SK-N-SH (cell line): ENCODE results near the gene ELF4. TPM values are rescaled to one million over a fixed set of nuclear protein-coding genes. Genes with fewer than 3 reads are reported as not detected.

Experiments used
- CTCF ChIA-PET: fragments of 300-600, 350-600 bp; formaldehyde crosslinking; extraction: SDS; loops from one replicate; lab custom pipeline; 2021; lab: Yijun Ruan, JAX
- POLR2A ChIA-PET: fragments of 350-600 bp; sonication (Branson Sonifier 250); formaldehyde crosslinking; extraction: SDS; loops from one replicate; lab custom pipeline; 2020; ENCODE audit warnings: antibody characterized with exemption, inconsistent platforms; lab: Yijun Ruan, JAX
- DNase-seq: peaks from one replicate; pipeline ENCODE4 v3.0.0; 2012
- H2AFZ ChIP-seq: fragments of 200-600 bp; sonication (generic); 2 replicates; pipeline ENCODE4 v1.8.1; 2016; ENCODE audit warnings: antibody characterized with exemption, mild to moderate bottlenecking, low read depth
- H3F3A ChIP-seq: fragments of 200-600 bp; sonication (generic); replicated peaks from 2 replicates; pipeline ENCODE3; 2016; ENCODE audit warnings: antibody characterized with exemption, mild to moderate bottlenecking; ENCODE audit not compliant: insufficient read depth
- H3K27ac ChIP-seq, 2 experiments: fragments of 200-500 bp in 1 of 2; fragments of 200-600 bp in 1 of 2; sonication (Bioruptor generic) in 1 of 2; sonication (generic), shearing (Covaris generic) in 1 of 2; 2 replicates each; pipeline versions ENCODE4 v1.5.1 to v1.6.1; 2014 to 2016; ENCODE audit warnings: low read depth in 2 of 2, inconsistent platforms in 1 of 2, low read length in 1 of 2, mild to moderate bottlenecking in 1 of 2, mixed read lengths in 1 of 2
- H3K27me3 ChIP-seq: fragments of 200-600 bp; sonication (generic), shearing (Covaris generic); 2 replicates; pipeline ENCODE4 v1.6.1; 2016; ENCODE audit warnings: mixed run types; ENCODE audit not compliant: insufficient read depth
- H3K36me3 ChIP-seq, 2 experiments: fragments of 200-500 bp in 1 of 2; fragments of 200-600 bp in 1 of 2; sonication (Bioruptor generic) in 1 of 2; sonication (generic) in 1 of 2; replicated peaks in 1 of 2; 2 replicates each; pipeline versions ENCODE3 to v1.5.1; 2014 to 2016; ENCODE audit warnings: low read length in 1 of 2, mild to moderate bottlenecking in 1 of 2; ENCODE audit not compliant: insufficient read depth in 2 of 2, control insufficient read depth in 1 of 2
- H3K4me1 ChIP-seq, 2 experiments: fragments of 200-500 bp in 1 of 2; fragments of 200-600 bp in 1 of 2; sonication (Bioruptor generic) in 1 of 2; sonication (generic), shearing (Covaris generic) in 1 of 2; 2 replicates each; pipeline versions ENCODE4 v1.5.1 to v1.6.1; 2014 to 2016; ENCODE audit warnings: low read depth in 1 of 2, low read length in 1 of 2, mixed run types in 1 of 2; ENCODE audit not compliant: insufficient read depth in 2 of 2, control insufficient read depth in 1 of 2
- H3K4me2 ChIP-seq: fragments of 200-600 bp; sonication (generic), shearing (Covaris generic); 2 replicates; pipeline ENCODE4 v1.6.1; 2017; ENCODE audit warnings: mixed run types
- H3K4me3 ChIP-seq, 2 experiments: fragments of 200-500 bp in 1 of 2; fragments of 200-600 bp in 1 of 2; sonication (Bioruptor generic) in 1 of 2; sonication (generic), shearing (Covaris generic) in 1 of 2; 2 replicates each; pipeline versions ENCODE4 v1.5.1 to v1.8.1; 2014 to 2016; ENCODE audit warnings: low read depth in 2 of 2, inconsistent platforms in 1 of 2, low read length in 1 of 2, mild to moderate bottlenecking in 1 of 2, mixed read lengths in 1 of 2, moderate library complexity in 1 of 2
- H3K79me2 ChIP-seq: fragments of 200-600 bp; sonication (generic); 2 replicates; pipeline ENCODE4 v1.8.1; 2017; ENCODE audit warnings: mild to moderate bottlenecking; ENCODE audit not compliant: insufficient read depth
- H3K9ac ChIP-seq: fragments of 200-600 bp; sonication (generic); 2 replicates; pipeline ENCODE4 v1.6.1; 2017; ENCODE audit warnings: mixed run types
- H3K9me2 ChIP-seq: fragments of 200-600 bp; sonication (generic); 2 replicates; pipeline ENCODE4 v1.6.1; 2017; ENCODE audit warnings: mixed run types
- H3K9me3 ChIP-seq: fragments of 200-600 bp; sonication (generic); 2 replicates; pipeline ENCODE4 v1.6.1; 2017; ENCODE audit warnings: mixed run types, mild to moderate bottlenecking, moderate library complexity
- H4K20me1 ChIP-seq: fragments of 200-600 bp; sonication (generic); 2 replicates; pipeline ENCODE4 v1.6.1; 2017; ENCODE audit warnings: mild to moderate bottlenecking, mixed run types; ENCODE audit not compliant: insufficient read depth
- CHD2 ChIP-seq: fragments of 150-350 bp; IDR thresholded peaks from 2 replicates; pipeline ENCODE4 v1.6.1; 2018; ENCODE audit warnings: low read length; ENCODE audit not compliant: partially characterized antibody
- ELF1 ChIP-seq: IDR thresholded peaks from 2 replicates; pipeline ENCODE4 v1.4.0; 2012
- EP300 ChIP-seq, 2 experiments: IDR thresholded peaks; 2 replicates each; pipeline versions ENCODE4 v1.4.0 to v1.6.1; 2012; ENCODE audit warnings: borderline replicate concordance in 1 of 2, low read depth in 1 of 2, low read length in 1 of 2
- FOSL2 ChIP-seq: IDR thresholded peaks from 2 replicates; pipeline ENCODE4 v1.4.0; 2012; ENCODE audit warnings: low read depth, mild to moderate bottlenecking, moderate library complexity, borderline replicate concordance
- GABPA ChIP-seq: IDR thresholded peaks from 2 replicates; pipeline ENCODE4 v1.4.0; 2012; ENCODE audit warnings: low read depth, mild to moderate bottlenecking
- NFIC ChIP-seq: IDR thresholded peaks from 2 replicates; pipeline ENCODE4 v1.4.0; 2012; ENCODE audit warnings: borderline replicate concordance
- NRF1 ChIP-seq: IDR thresholded peaks from 2 replicates; pipeline ENCODE4 v1.6.1; 2012; ENCODE audit warnings: low read depth, mild to moderate bottlenecking, low read length
- RFX5 ChIP-seq: IDR thresholded peaks from 2 replicates; pipeline ENCODE4 v1.6.1; 2012; ENCODE audit warnings: mild to moderate bottlenecking, improper control_type of control experiment, low read length
- YY1 ChIP-seq: IDR thresholded peaks from 2 replicates; pipeline ENCODE4 v1.4.0; 2012; ENCODE audit warnings: low read depth, mild to moderate bottlenecking
- ZBTB33 ChIP-seq: IDR thresholded peaks from 2 replicates; pipeline ENCODE4 v1.4.0; 2012; ENCODE audit warnings: low read depth, borderline replicate concordance
- WGBS: methylation state at CpG from one replicate; pipeline ENCODE4 v1.1.6; 2017; ENCODE audit warnings: low lambda C conversion rate; 5-methylcytosine and 5-hydroxymethylcytosine counted together
- polyA plus RNA-seq, 3 experiments: library from polyadenylated mRNA; depleted of rRNA; stranded (reverse); fragments of >200 nt; gene quantifications; 2 replicates each; pipeline ENCODE4 v1.2.3, GENCODE V29; 2012
- TF ChIP-seq, protein P1 (sequence below): IDR thresholded peaks from 2 replicates; pipeline ENCODE4 v1.6.1; 2012; ENCODE audit warnings: mild to moderate bottlenecking, low read depth, low read length, moderate library complexity

Gene ELF4
- polyA plus RNA-seq, 1 of the 3 experiments (the other 2 are of a cell fraction) = 9.6 TPM

GRCh38 chrX:130086447-130087206 lies 23.7 kb downstream of the ELF4 start:
- Histone ChIP-seq H3K9ac (no peak overlapping the region), H3K36me3 (no peaks in the 10 kb centered on the region), H3K9me2 (no peaks in the 10 kb centered on the region), H3K79me2 (no peaks in the 10 kb centered on the region), H3K9me3 (no peaks in the 10 kb centered on the region), H3K4me3 (no peak overlapping the region), H3K27ac (no peak overlapping the region), H3K4me2 (no peak overlapping the region), H4K20me1 (0 out of 2 replicates have a peak, but pooled peaks cover 4% of the 10 kb centered on the region), H3F3A (no peaks in the 10 kb centered on the region), H2AFZ (no peak overlapping the region), H3K27me3 (peaks cover 29% of the 10 kb centered on the region; the same call in 1 of the 2 replicates), H3K4me1 (peaks cover 0 to 9% of the 10 kb centered on the region in 2 experiments; a peak in 1 of 4 replicates)
- TF ChIP-seq, protein P1, sequence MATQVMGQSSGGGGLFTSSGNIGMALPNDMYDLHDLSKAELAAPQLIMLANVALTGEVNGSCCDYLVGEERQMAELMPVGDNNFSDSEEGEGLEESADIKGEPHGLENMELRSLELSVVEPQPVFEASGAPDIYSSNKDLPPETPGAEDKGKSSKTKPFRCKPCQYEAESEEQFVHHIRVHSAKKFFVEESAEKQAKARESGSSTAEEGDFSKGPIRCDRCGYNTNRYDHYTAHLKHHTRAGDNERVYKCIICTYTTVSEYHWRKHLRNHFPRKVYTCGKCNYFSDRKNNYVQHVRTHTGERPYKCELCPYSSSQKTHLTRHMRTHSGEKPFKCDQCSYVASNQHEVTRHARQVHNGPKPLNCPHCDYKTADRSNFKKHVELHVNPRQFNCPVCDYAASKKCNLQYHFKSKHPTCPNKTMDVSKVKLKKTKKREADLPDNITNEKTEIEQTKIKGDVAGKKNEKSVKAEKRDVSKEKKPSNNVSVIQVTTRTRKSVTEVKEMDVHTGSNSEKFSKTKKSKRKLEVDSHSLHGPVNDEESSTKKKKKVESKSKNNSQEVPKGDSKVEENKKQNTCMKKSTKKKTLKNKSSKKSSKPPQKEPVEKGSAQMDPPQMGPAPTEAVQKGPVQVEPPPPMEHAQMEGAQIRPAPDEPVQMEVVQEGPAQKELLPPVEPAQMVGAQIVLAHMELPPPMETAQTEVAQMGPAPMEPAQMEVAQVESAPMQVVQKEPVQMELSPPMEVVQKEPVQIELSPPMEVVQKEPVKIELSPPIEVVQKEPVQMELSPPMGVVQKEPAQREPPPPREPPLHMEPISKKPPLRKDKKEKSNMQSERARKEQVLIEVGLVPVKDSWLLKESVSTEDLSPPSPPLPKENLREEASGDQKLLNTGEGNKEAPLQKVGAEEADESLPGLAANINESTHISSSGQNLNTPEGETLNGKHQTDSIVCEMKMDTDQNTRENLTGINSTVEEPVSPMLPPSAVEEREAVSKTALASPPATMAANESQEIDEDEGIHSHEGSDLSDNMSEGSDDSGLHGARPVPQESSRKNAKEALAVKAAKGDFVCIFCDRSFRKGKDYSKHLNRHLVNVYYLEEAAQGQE = no peak
- no peak for TF ChIP-seq CHD2
- TF ChIP-seq YY1 = no peak
- no peak for TF ChIP-seq ZBTB33
- no peak for TF ChIP-seq NRF1
- TF ChIP-seq FOSL2 = no peak
- TF ChIP-seq RFX5 = no peak
- TF ChIP-seq GABPA = no peak
- TF ChIP-seq NFIC = no peak
- no peak for TF ChIP-seq EP300 (IDR thresholded peaks at IDR 0.05; ENCODE audit: borderline replicate concordance in 1 of 2, low read depth in 1 of 2, low read length in 1 of 2)
- no peak for TF ChIP-seq ELF1
- DNase-seq = no peak
- CTCF ChIA-PET = interaction anchor here (0.8 to 1.4 kb wide), 2 partner anchors 11 to 106 kb away, joined by 3 read pairs; no protein-coding TSS in a partner anchor
- POLR2A ChIA-PET = no interaction called here
- 43% methylated on average over 9 of the region's 13 CpGs for WGBS
